Muscle layer of duodenum (tissue), 2 donors: ENCODE data around the gene SLC12A8.

ENCODE experiments used
- H3K27ac ChIP-seq: one replicate; pipeline ENCODE4 v1.7.0; 2013; ENCODE audit warnings: mild to moderate bottlenecking, low read length
- H3K27me3 ChIP-seq: one replicate; pipeline ENCODE4 v1.7.0; 2013; ENCODE audit warnings: low read depth, mild to moderate bottlenecking, control low read depth, low read length
- H3K36me3 ChIP-seq, 2 donors: one replicate each; pipeline ENCODE4 v1.7.0; 2013; ENCODE audit warnings: low read length in 2 of 2, control low read depth in 1 of 2, mild to moderate bottlenecking in 1 of 2; ENCODE audit not compliant: insufficient read depth in 2 of 2, control insufficient read depth in 1 of 2
- H3K4me1 ChIP-seq, 2 donors: one replicate each; pipeline ENCODE4 v1.7.0; 2013; ENCODE audit warnings: low read length in 2 of 2, mild to moderate bottlenecking in 2 of 2, control low read depth in 1 of 2, moderate library complexity in 1 of 2; ENCODE audit not compliant: insufficient read depth in 2 of 2, control insufficient read depth in 1 of 2
- H3K4me3 ChIP-seq, 2 donors: one replicate each; pipeline ENCODE4 v1.7.0; 2013; ENCODE audit warnings: low read length in 2 of 2, low read depth in 1 of 2, mild to moderate bottlenecking in 1 of 2
- H3K9me3 ChIP-seq, 2 donors: one replicate each; pipeline ENCODE4 v1.7.0; 2013; ENCODE audit warnings: low read length in 2 of 2, control low read depth in 1 of 2, mild to moderate bottlenecking in 1 of 2; ENCODE audit not compliant: control insufficient read depth in 1 of 2
- donor health status: healthy.

SLC12A8 gene

DNA sequence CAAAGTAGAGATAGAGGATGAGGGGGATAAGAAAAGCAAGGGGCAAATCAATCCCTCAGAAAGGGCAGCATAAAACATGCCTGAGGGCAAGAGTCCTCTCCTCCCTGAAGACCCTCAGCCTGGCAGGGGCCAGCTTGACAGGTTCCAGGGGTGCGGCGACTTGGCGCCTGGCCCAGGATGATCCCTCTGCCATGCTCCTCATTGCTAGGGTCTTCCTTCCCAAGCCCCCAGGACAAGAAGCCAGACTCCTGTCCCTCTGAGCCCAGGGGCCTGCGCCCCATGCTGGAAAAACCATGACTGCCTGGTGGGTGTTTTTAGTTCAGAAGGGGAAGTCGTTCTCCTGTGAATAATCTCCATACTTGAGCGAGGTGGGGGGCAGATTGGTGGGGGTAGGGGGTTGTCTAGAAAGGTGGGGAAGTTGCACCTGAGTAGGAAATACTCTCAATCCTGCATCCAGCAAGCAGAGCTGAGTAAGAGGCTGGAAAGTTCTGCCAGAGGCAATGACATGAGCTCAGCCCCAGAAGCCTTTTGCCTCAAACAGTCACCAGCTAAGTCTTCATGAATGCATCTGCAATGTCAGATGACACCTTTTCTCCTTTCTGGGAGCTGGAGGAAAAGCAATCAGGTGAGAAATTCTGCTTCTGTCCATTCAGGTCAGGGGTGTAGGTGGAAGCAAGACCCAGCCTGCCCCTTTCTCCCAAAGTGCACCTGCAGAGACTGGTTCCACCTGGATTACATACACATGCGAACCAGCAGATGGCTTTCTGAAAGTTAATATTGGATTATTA lies 18.3 kb downstream of the SLC12A8 start:
- Histone ChIP-seq H3K4me3 (no peak overlapping the region), H3K9me3 (no peaks in the 10 kb centered on the region), H3K36me3 (no peaks in the 10 kb centered on the region), H3K27me3 (no peaks in the 10 kb centered on the region), H3K4me1 (no peaks in the 10 kb centered on the region), H3K27ac (no peak overlapping the region)

DNA sequence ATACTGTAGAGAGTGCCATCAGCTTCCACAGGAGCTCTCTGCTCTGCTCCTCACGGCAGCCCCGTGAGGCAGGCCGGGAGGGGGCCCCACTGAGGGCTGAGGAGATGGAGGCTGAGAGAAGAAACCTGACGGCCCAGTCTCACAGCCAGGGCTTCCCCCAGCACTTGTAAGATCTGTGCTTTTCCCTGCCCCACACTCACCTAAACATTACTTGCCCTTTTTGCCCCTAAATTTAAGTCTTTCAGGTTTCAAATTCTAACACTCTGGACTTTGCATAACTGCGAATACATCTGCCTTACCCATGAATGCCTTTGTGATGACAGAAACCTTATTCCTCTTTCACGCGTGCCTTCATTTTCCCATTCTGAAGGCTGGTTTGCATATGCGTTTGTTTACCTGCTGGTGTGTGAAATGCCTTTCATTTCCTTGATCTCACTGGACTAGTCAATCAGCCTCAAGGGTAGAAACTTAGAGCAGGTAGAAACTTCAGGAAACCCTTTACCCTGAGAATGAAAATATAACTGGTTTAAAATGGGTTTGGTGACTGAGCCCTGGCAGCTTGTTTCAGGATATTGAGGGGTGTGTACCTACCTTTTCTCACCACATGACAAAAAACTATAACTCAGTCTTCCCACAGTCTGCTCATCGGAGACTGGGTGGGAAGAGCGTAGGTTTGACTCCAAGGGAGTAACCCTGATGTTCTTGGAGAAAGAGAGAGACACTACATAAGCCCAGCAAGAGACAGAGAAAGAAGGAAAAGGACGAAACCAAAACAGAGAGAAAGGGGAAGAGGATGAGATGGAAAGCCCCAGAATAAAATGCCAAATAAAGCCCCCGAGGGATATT lies 20.1 kb downstream of the SLC12A8 start:
- Histone ChIP-seq H3K9me3 (no peaks in the 10 kb centered on the region), H3K27ac (no peak overlapping the region), H3K4me3 (no peak overlapping the region), H3K36me3 (no peaks in the 10 kb centered on the region), H3K27me3 (no peaks in the 10 kb centered on the region), H3K4me1 (no peaks in the 10 kb centered on the region)

DNA sequence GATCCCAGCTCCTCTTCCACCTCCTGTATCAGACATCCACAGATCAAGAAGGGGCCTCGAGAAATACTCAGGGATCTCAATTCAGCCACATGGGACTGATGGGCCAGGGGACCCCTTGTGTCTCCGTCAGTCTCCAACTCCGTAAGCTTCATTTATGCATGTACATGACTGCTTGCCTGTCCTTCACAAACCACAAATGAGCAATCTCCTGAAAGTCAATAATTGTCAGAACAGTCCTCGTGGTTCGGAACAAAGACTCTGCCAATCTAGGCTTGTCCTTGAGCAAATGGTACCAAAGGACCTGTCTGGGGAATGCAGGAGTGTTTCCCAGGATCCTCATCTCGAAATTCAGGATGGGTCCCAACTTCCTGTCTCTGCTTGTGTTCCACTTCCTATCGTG lies 20.8 kb downstream of the SLC12A8 start:
- H3K9me3 ChIP-seq, result no peaks in the 10 kb centered on the region
- no peaks in the 10 kb centered on the region for H3K27me3 ChIP-seq
- no peaks in the 10 kb centered on the region for H3K36me3 ChIP-seq
- H3K4me1 ChIP-seq, result peaks cover 0 to 2% of the 10 kb centered on the region in 2 donors
- H3K4me3 ChIP-seq, result no peak overlapping the region
- no peak overlapping the region for H3K27ac ChIP-seq

- Histone ChIP-seq H3K9me3 (no peaks in the 10 kb centered on the region), H3K36me3 (no peaks in the 10 kb centered on the region), H3K27ac (no peak overlapping the region), H3K4me1 (peaks cover 3 to 7% of the 10 kb centered on the region in 2 donors), H3K4me3 (no peak overlapping the region), H3K27me3 (no peaks in the 10 kb centered on the region)
Measured at GRCh38 chr3:125191256-125191655, 21.3 kb downstream of the SLC12A8 start.

GRCh38 chr3:125190786-125191185 lies 21.8 kb downstream of the SLC12A8 start:
- Histone ChIP-seq H3K27me3 (no peaks in the 10 kb centered on the region), H3K4me1 (peaks cover 4 to 12% of the 10 kb centered on the region in 2 donors), H3K36me3 (no peaks in the 10 kb centered on the region), H3K4me3 (no peak overlapping the region), H3K27ac (no peak overlapping the region), H3K9me3 (no peaks in the 10 kb centered on the region)

DNA sequence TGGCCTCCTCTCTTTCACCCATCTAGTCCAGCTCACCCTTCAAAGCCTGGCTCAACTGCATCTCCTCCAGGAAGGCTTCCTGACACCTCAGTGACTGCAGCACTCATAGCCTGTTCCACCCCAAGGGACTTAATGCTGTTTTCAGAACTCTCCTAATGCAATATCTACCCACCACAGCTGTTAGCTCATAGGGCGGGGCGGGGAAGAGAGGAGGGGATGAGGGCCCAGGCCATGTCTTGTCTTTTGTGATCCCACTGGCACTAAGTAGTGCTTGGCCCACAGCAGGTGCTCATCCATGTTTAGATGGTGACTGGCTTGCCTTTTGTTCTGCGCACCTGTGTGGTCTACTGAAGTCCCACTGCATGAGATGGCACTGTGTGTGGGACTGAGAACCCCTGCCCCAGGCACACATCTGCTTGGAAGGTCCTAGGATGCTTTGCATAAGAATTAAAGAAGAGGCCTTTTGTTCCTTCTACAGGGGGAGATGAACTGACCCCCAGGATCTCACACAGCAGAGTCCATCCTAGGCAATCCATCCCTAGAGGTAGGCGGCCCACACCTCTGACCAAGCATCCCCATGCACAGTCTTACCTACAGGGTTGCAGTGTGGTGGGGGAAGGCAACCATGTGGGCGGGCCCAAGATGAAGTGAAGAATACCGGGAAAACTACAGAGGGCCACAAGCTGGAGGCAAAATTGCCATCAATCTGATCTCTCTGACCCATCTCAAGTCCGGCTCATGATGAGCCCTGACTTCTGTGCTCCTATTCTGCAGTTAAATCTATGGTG lies 23.0 kb downstream of the SLC12A8 start:
- H3K36me3 ChIP-seq, result no peaks in the 10 kb centered on the region
- H3K27ac ChIP-seq, result no peak overlapping the region
- no peaks in the 10 kb centered on the region for H3K9me3 ChIP-seq
- peaks cover 4 to 15% of the 10 kb centered on the region in 2 donors for H3K4me1 ChIP-seq
- no peak overlapping the region for H3K4me3 ChIP-seq
- H3K27me3 ChIP-seq, result no peaks in the 10 kb centered on the region

DNA sequence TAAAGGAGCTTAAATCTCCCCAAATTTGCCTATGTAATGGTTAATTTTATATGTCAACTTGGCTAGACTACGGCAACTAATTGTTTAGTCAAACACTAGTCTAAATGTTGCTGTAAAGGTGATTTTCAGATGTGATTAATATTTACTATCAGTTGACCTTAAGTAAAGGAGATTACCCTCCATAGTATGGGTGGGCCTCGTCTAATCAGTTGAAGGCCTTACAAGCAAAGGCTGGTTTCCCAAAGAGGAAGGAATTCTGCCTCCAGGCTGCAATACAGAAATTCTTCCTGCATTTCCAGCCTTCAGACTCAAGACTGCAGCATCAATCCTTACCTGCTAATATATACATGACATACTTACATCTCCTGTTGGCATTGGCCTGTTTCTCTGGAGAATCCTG lies 23.6 kb downstream of the SLC12A8 start:
- Histone ChIP-seq H3K4me3 (no peak overlapping the region), H3K36me3 (no peaks in the 10 kb centered on the region), H3K27ac (no peak overlapping the region), H3K4me1 (peaks cover 4 to 15% of the 10 kb centered on the region in 2 donors), H3K27me3 (no peaks in the 10 kb centered on the region), H3K9me3 (no peaks in the 10 kb centered on the region)

DNA sequence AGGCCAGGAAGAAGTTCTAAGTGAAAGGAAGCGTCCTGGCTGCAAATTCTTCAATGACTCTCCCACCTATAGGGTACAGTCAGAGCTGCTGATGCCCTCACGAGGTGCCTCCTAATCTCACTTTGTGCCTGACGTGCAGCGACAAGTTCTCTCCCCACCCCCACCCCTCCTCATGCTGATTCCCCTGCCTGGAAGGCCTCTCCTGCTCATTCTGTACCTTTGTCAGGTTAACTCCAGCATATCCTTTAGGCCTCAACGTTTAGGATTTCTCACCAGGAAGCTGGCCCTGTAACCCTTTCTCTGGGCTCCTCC lies 25.0 kb downstream of the SLC12A8 start:
- no peaks in the 10 kb centered on the region for H3K36me3 ChIP-seq
- H3K9me3 ChIP-seq, result no peaks in the 10 kb centered on the region
- no peak overlapping the region for H3K4me3 ChIP-seq
- H3K4me1 ChIP-seq, result peaks cover 4 to 15% of the 10 kb centered on the region in 2 donors
- H3K27ac ChIP-seq, result no peak overlapping the region
- no peaks in the 10 kb centered on the region for H3K27me3 ChIP-seq

DNA sequence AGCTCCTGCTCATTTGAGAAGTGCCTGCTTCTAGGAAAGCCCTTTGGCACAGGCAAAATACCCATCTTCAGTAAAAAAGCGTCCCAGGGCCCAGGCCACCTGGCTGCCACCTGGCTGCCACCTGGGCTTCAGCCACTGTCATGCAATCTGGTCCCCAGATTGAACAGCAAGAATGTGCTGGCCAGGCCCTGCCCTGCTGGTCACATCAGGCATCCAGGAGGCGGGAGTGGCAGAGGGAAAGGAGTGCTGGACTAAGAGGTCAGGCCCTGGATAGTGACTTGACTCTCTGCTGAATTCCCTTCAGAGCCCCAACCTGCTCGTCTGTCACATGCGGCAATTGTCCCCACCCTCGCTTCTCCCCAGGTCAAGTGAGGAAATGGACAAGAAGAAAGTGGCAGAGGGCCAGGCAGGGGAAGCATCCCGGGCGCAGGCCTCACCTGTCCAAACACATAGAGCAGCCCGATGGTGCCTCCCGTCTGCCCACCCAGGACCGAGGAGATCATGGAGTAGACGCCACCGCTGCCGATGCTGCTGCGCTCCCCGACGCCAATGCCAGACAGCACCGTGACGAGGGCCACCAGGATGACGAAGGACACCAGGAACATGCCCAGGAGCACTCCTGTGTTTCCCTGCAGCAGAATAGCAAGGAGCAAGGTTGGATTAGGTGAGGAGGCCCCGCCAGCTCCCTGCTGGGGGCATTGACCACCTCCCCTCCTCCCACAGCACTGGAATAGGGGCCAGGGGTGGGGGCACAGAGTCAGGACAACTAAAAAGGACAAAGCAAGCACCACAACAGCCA lies 25.5 kb downstream of the SLC12A8 start:
- Histone ChIP-seq H3K4me1 (peaks cover 4 to 15% of the 10 kb centered on the region in 2 donors), H3K36me3 (no peaks in the 10 kb centered on the region), H3K27ac (no peak overlapping the region), H3K9me3 (no peaks in the 10 kb centered on the region), H3K4me3 (no peak overlapping the region), H3K27me3 (no peaks in the 10 kb centered on the region)

DNA sequence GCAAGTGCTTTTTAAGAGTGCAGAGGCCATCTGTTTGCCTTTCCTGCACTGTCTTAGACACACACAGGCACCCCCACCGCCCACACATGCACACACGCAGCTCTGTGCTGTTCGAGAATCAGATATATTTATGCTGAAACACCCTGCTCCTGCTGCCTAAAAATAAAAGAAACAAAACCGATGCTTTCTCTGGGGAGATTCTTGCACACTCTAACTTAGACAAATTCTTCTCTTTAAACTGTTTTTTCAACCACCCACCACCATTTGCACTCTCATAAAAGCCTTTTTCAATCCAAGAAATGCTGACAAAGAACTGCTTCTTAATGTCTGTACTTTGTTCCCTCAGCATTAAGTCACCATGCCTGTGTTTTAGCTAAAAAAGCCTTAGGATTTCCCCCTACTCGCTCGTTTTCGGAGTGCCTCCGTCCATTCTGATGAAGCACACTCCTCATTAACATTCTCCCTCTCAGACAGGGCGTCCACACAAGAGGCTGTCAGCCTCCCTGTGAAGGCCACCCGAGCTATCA lies 26.2 kb downstream of the SLC12A8 start:
- Histone ChIP-seq H3K27ac (no peak overlapping the region), H3K4me1 (peaks cover 4 to 15% of the 10 kb centered on the region in 2 donors), H3K36me3 (no peaks in the 10 kb centered on the region), H3K9me3 (no peaks in the 10 kb centered on the region), H3K4me3 (no peak overlapping the region), H3K27me3 (no peaks in the 10 kb centered on the region)
